ENCODE data around the gene KAZN. TPM values are rescaled to one million over a fixed set of nuclear protein-coding genes. Genes with fewer than 3 reads are reported as not detected.

Gene KAZN
- total and polyA plus RNA-seq, 3 donors from 2014 or later, result 12.1 to 14.6 (median 13.8) TPM

- intact Hi-C loops (cut with DNase I; ENCODE audit: low total_unique reads), result no loop called here
- Histone ChIP-seq H3K4me1 (no peaks in the 10 kb centered on the region), H3K36me3 (ENCODE audit: low read depth, missing control alignments) (no peaks in the 10 kb centered on the region), H3K4me3 (no peak overlapping the region), H3K27me3 (no peaks in the 10 kb centered on the region), H3K27ac (no peak overlapping the region), H3K9me3 (no peaks in the 10 kb centered on the region)
- DNase-seq, result no peak
- 92 to 98% methylated on average over 3 of the region's 3 CpGs for WGBS, 2 donors
- TF ChIP-seq POLR2A (IDR thresholded peaks at IDR 0.05), result no peak
- no peak for TF ChIP-seq CTCF (IDR thresholded peaks at IDR 0.05)
Measured at GRCh38 chr1:14795589-14795988, 197.1 kb downstream of the KAZN start.

- no peaks in the 10 kb centered on the region for H3K27me3 ChIP-seq
- no peaks in the 10 kb centered on the region for H3K4me1 ChIP-seq
- H3K36me3 ChIP-seq (ENCODE audit: low read depth, missing control alignments), result no peaks in the 10 kb centered on the region
- 88 to 94% methylated on average over 5 of the region's 5 CpGs for WGBS, 2 donors
- intact Hi-C loops (cut with DNase I; ENCODE audit: low total_unique reads), result no loop called here
- no peak overlapping the region for H3K27ac ChIP-seq
- no peak for DNase-seq
- H3K4me3 ChIP-seq, result no peak overlapping the region
- H3K9me3 ChIP-seq, result no peaks in the 10 kb centered on the region
- no peak for TF ChIP-seq CTCF (IDR thresholded peaks at IDR 0.05)
- no peak for TF ChIP-seq POLR2A (IDR thresholded peaks at IDR 0.05)
Measured at GRCh38 chr1:14800014-14800413, 201.5 kb downstream of the KAZN start.

- no peak for DNase-seq
- WGBS, 2 donors, result 60 to 68% methylated on average over 9 of the region's 9 CpGs
- intact Hi-C loops (cut with DNase I; ENCODE audit: low total_unique reads), result no loop called here
- Histone ChIP-seq H3K9me3 (no peaks in the 10 kb centered on the region), H3K27ac (no peak overlapping the region), H3K36me3 (ENCODE audit: low read depth, missing control alignments) (no peaks in the 10 kb centered on the region), H3K27me3 (no peaks in the 10 kb centered on the region), H3K4me3 (no peak overlapping the region), H3K4me1 (no peaks in the 10 kb centered on the region)
- no peak for TF ChIP-seq POLR2A (IDR thresholded peaks at IDR 0.05)
- TF ChIP-seq CTCF (IDR thresholded peaks at IDR 0.05), result no peak
Measured at GRCh38 chr1:14800500-14801076, 202.1 kb downstream of the KAZN start.

- Histone ChIP-seq H3K27me3 (no peaks in the 10 kb centered on the region), H3K4me1 (no peaks in the 10 kb centered on the region), H3K36me3 (ENCODE audit: low read depth, missing control alignments) (no peaks in the 10 kb centered on the region), H3K27ac (no peak overlapping the region), H3K4me3 (no peak overlapping the region), H3K9me3 (no peaks in the 10 kb centered on the region)
- no peak for DNase-seq
- intact Hi-C loops (cut with DNase I; ENCODE audit: low total_unique reads), result no loop called here
- WGBS, 2 donors, result 79 to 89% methylated on average over 13 to 19 of the region's 19 CpGs
- TF ChIP-seq CTCF (IDR thresholded peaks at IDR 0.05), result no peak
- TF ChIP-seq POLR2A (IDR thresholded peaks at IDR 0.05), result no peak
Measured at GRCh38 chr1:14803002-14803789, 204.7 kb downstream of the KAZN start.

Measured in testis (tissue), 3 donors.